ENCODE data around the gene WDR70. TPM values are rescaled to one million over a fixed set of nuclear protein-coding genes. Genes with fewer than 3 reads are reported as not detected.

WDR70 gene
- total RNA-seq, 2 donors from 2014 or later, result 34.2 to 36.1 TPM

DNA sequence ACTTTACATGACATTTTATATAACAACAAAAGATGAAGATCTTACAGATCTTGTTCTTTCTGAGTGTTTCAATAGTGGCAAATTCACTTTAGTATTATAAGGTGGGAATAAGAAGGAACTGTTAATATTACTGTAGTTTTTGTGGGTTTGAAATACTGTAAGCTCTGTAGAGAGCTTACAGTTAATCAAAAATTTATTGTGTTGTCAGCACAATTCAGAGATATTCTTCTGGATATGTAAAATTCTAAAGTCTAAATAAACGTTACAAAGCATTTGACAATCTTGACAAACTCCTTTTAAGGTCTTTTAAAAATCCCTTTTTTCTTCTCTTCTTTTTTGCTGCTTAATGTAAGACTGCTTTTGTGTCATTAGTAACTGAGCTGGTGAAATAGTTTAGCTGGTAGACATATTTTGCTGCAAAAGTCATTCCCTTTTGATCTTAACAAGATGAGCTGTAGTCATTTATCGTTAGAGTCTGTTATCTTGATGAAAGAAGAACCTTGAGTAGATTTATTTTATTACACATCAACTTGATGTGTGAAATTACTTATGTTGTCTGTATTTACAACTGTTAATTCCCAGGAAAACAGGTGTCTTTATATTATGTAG is 186.0 kb downstream of the WDR70 start:
- Histone ChIP-seq H3K4me1 (ENCODE audit: control insufficient read depth, insufficient read depth, low read length) (no peaks in the 10 kb centered on the region), H3K9ac (ENCODE audit: extremely low read depth, low read length, poor library complexity, severe bottlenecking) (no peak overlapping the region), H3K9me3 (ENCODE audit: control insufficient read depth, low read length) (no peaks in the 10 kb centered on the region), H3K27ac (ENCODE audit: low read depth, low read length) (no peak overlapping the region), H3K27me3 (ENCODE audit: control insufficient read depth, insufficient read depth, low read length, poor library complexity, severe bottlenecking) (no peaks in the 10 kb centered on the region), H3K36me3 (ENCODE audit: control insufficient read depth, insufficient read depth, low read length) (no peaks in the 10 kb centered on the region), H3K4me3 (ENCODE audit: low read length) (no peak overlapping the region)
- DNase-seq, result no peak
- H3K4me3 Mint-ChIP-seq, result no peak overlapping the region
- no peak overlapping the region for H3K27ac Mint-ChIP-seq
- WGBS, 2 experiments (ENCODE audit: insufficient coverage in 1 of 2, insufficient read length in 1 of 2), result 88% methylated on average over 2 of the region's 2 CpGs; no CpG with 5 or more reads in 1 of the 2 experiments
- peaks cover 20% of the 10 kb centered on the region for H3K9me3 Mint-ChIP-seq
- TF ChIP-seq CTCF (conservative IDR thresholded peaks at IDR 0.05), result no peak
- H3K27me3 Mint-ChIP-seq (ENCODE audit: insufficient read depth), result peaks cover 2% of the 10 kb centered on the region
- H3K4me1 Mint-ChIP-seq, result peaks cover 10% of the 10 kb centered on the region
- H3K36me3 Mint-ChIP-seq (ENCODE audit: low read depth), result peaks cover 3% of the 10 kb centered on the region

DNA sequence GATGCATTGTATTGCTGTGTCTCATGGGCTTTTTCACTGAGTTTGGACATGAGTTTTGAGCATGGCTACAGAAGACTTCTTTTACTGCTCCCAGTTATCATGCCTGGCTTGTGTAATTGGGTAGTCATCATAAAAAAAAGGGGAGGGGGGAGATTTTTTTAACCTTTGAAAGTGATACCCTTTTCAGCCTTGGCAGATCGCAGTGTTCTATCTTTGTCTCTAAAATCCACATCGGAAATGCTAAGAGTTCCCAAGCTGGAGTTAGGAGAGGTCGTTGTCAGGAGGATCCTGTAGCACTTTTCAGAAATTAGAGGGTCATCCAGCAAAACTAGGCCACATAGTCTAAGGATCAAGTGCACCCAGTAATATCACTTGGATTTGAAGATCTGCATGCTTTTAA is 188.4 kb downstream of the WDR70 start:
- H3K27me3 ChIP-seq (ENCODE audit: control insufficient read depth, insufficient read depth, low read length, poor library complexity, severe bottlenecking), result peaks cover 8% of the 10 kb centered on the region
- H3K4me1 ChIP-seq (ENCODE audit: control insufficient read depth, insufficient read depth, low read length), result no peaks in the 10 kb centered on the region
- Mint-ChIP-seq H3K36me3 (ENCODE audit: low read depth) (no peaks in the 10 kb centered on the region), H3K4me3 (no peak overlapping the region), H3K4me1 (peaks cover 10% of the 10 kb centered on the region), H3K9me3 (peaks cover 9% of the 10 kb centered on the region), H3K27ac (no peak overlapping the region), H3K27me3 (ENCODE audit: insufficient read depth) (peaks cover 7% of the 10 kb centered on the region)
- no peak for TF ChIP-seq CTCF (conservative IDR thresholded peaks at IDR 0.05)
- no peak overlapping the region for H3K9ac ChIP-seq (ENCODE audit: extremely low read depth, low read length, poor library complexity, severe bottlenecking)
- DNase-seq, result no peak
- WGBS, 2 experiments (ENCODE audit: insufficient coverage in 1 of 2, insufficient read length in 1 of 2), result 91 to 92% methylated on average over 2 to 3 of the region's 3 CpGs
- no peaks in the 10 kb centered on the region for H3K9me3 ChIP-seq (ENCODE audit: control insufficient read depth, low read length)
- no peaks in the 10 kb centered on the region for H3K36me3 ChIP-seq (ENCODE audit: control insufficient read depth, insufficient read depth, low read length)
- H3K4me3 ChIP-seq (ENCODE audit: low read length), result no peak overlapping the region
- no peak overlapping the region for H3K27ac ChIP-seq (ENCODE audit: low read depth, low read length)

DNA sequence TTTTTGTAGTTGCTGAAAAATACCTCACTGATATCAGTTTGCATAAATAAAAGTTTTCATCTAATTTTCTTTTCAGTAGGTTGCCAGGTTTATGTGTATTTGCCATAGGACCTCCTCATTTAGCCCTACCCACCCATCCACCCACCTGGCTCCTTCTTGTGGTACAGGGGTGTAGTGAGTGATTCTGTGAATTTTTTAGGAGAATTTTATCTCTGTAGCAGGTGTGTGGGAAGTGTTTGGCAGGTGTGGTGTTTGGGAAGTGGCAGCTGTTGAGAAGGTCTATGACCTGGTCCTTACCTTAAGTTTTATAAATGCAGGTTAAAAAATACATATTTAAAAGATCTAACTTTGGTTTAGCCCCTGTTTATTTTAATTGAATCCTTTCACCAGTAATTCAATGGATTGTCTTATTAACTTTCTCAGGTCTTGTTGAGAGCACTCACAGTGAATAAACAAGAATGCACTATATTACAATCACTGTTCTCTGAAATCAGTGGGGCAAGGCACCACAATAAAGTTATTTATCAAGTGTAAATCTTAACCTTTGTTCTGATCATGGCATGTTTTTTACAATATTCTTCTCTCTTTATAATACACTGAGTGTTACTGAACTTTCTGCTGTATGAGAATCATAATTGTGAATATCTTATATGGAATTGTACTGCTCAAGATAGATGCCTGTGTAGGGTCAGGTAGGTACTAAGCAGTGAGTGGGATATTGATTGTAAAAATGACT is 189.1 kb downstream of the WDR70 start:
- no peak overlapping the region for H3K27ac Mint-ChIP-seq
- H3K36me3 Mint-ChIP-seq (ENCODE audit: low read depth), result no peaks in the 10 kb centered on the region
- no peak for TF ChIP-seq CTCF (conservative IDR thresholded peaks at IDR 0.05)
- H3K4me1 Mint-ChIP-seq, result peaks cover 10% of the 10 kb centered on the region
- peaks cover 12% of the 10 kb centered on the region for H3K27me3 Mint-ChIP-seq (ENCODE audit: insufficient read depth)
- no peak overlapping the region for H3K4me3 Mint-ChIP-seq
- no peaks in the 10 kb centered on the region for H3K36me3 ChIP-seq (ENCODE audit: control insufficient read depth, insufficient read depth, low read length)
- no peaks in the 10 kb centered on the region for H3K9me3 ChIP-seq (ENCODE audit: control insufficient read depth, low read length)
- no peaks in the 10 kb centered on the region for H3K4me1 ChIP-seq (ENCODE audit: control insufficient read depth, insufficient read depth, low read length)
- DNase-seq, result no peak
- no peak overlapping the region for H3K9ac ChIP-seq (ENCODE audit: extremely low read depth, low read length, poor library complexity, severe bottlenecking)
- H3K27me3 ChIP-seq (ENCODE audit: control insufficient read depth, insufficient read depth, low read length, poor library complexity, severe bottlenecking), result peaks cover 11% of the 10 kb centered on the region
- no peak overlapping the region for H3K27ac ChIP-seq (ENCODE audit: low read depth, low read length)
- H3K4me3 ChIP-seq (ENCODE audit: low read length), result no peak overlapping the region
- H3K9me3 Mint-ChIP-seq, result peaks cover 7% of the 10 kb centered on the region
